Astrocyte (in vitro differentiated cells and primary cell): ENCODE data around the gene GLIPR2.

Source experiments
- EZH2 ChIP-seq: IDR thresholded peaks from 2 replicates; pipeline ENCODE4 v1.6.1; 2012; ENCODE audit warnings: mild to moderate bottlenecking, low read length, inconsistent platforms; ENCODE audit not compliant: insufficient read depth
- TF ChIP-seq, protein P1 (sequence below): IDR thresholded peaks from 2 replicates; pipeline ENCODE4 v1.5.1; 2011; ENCODE audit warnings: low read depth, mild to moderate bottlenecking, inconsistent platforms, low read length, moderate library complexity; ENCODE audit not compliant: insufficient read depth

GRCh38 chr9:36170531-36170930, 34.0 kb downstream of the GLIPR2 start:
- TF ChIP-seq, protein P1, sequence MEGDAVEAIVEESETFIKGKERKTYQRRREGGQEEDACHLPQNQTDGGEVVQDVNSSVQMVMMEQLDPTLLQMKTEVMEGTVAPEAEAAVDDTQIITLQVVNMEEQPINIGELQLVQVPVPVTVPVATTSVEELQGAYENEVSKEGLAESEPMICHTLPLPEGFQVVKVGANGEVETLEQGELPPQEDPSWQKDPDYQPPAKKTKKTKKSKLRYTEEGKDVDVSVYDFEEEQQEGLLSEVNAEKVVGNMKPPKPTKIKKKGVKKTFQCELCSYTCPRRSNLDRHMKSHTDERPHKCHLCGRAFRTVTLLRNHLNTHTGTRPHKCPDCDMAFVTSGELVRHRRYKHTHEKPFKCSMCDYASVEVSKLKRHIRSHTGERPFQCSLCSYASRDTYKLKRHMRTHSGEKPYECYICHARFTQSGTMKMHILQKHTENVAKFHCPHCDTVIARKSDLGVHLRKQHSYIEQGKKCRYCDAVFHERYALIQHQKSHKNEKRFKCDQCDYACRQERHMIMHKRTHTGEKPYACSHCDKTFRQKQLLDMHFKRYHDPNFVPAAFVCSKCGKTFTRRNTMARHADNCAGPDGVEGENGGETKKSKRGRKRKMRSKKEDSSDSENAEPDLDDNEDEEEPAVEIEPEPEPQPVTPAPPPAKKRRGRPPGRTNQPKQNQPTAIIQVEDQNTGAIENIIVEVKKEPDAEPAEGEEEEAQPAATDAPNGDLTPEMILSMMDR, result no peak
- TF ChIP-seq EZH2, result no peak
